Measurements from ENCODE around the gene EIF4A3. TPM values are rescaled to one million over a fixed set of nuclear protein-coding genes. Genes with fewer than 3 reads are reported as not detected.

Gene EIF4A3
- total RNA-seq, 1 experiment from 2014 or later = 155 TPM

- H3K9me3 ChIP-seq (ENCODE audit: low read depth, low read length, poor library complexity, severe bottlenecking) = no peaks in the 10 kb centered on the region
- no peaks in the 10 kb centered on the region for H3K36me3 ChIP-seq (ENCODE audit: insufficient read depth, low read length, poor library complexity, severe bottlenecking)
- no peaks in the 10 kb centered on the region for H3K4me1 ChIP-seq (ENCODE audit: insufficient read depth, low read length, poor library complexity, severe bottlenecking)
- ChIA-PET POLR2A (ENCODE audit: low non-redundant PET) (no interaction called here), CTCF (no interaction called here)
- H3K4me3 ChIP-seq (ENCODE audit: low read depth, low read length, poor library complexity, severe bottlenecking) = no peak overlapping the region
- H3K27me3 ChIP-seq (replicated peaks; ENCODE audit: insufficient read depth, low read depth, low read length, poor library complexity) = no peaks in the 10 kb centered on the region
- DNase-seq (ENCODE audit: low spot score) = no peak
- intact Hi-C loops (cut with micrococcal nuclease; ENCODE audit: unreplicated experiment) = no loop called here
- TF ChIP-seq CTCF (conservative IDR thresholded peaks at IDR 0.05; ENCODE audit: low read depth, low read length) = no peak
- TF ChIP-seq EZH2 (IDR thresholded peaks at IDR 0.05; ENCODE audit: borderline replicate concordance, low read depth, low read length, poor library complexity, severe bottlenecking) = no peak
- no TSS peak for BruUV-seq (replicated peaks)
- H3K27ac ChIP-seq (ENCODE audit: low read depth, low read length, poor library complexity, severe bottlenecking) = no peak overlapping the region
These were observed 24.8 kb downstream of the EIF4A3 start for GRCh38 chr17:80122026-80122575.

GRCh38 chr17:80119839-80120238, 27.1 kb downstream of the EIF4A3 start:
- intact Hi-C loops (cut with micrococcal nuclease; ENCODE audit: unreplicated experiment) = no loop called here
- no peak overlapping the region for H3K4me3 ChIP-seq (ENCODE audit: low read depth, low read length, poor library complexity, severe bottlenecking)
- no peak overlapping the region for H3K27ac ChIP-seq (ENCODE audit: low read depth, low read length, poor library complexity, severe bottlenecking)
- no peaks in the 10 kb centered on the region for H3K4me1 ChIP-seq (ENCODE audit: insufficient read depth, low read length, poor library complexity, severe bottlenecking)
- DNase-seq (ENCODE audit: low spot score) = no peak
- H3K9me3 ChIP-seq (ENCODE audit: low read depth, low read length, poor library complexity, severe bottlenecking) = no peaks in the 10 kb centered on the region
- CTCF ChIA-PET = interaction anchor here (1.4 kb wide), 1 partner anchor 18 kb away, joined by 4 read pairs; the partner anchor contains the start of gene GAA
- BruUV-seq (replicated peaks) = no TSS peak
- H3K36me3 ChIP-seq (ENCODE audit: insufficient read depth, low read length, poor library complexity, severe bottlenecking) = no peaks in the 10 kb centered on the region
- TF ChIP-seq EZH2 (IDR thresholded peaks at IDR 0.05; ENCODE audit: borderline replicate concordance, low read depth, low read length, poor library complexity, severe bottlenecking) = no peak
- TF ChIP-seq CTCF (conservative IDR thresholded peaks at IDR 0.05; ENCODE audit: low read depth, low read length) = no peak
- no peaks in the 10 kb centered on the region for H3K27me3 ChIP-seq (replicated peaks; ENCODE audit: insufficient read depth, low read depth, low read length, poor library complexity)
- POLR2A ChIA-PET (ENCODE audit: low non-redundant PET) = no interaction called here

GRCh38 chr17:80119271-80119791, 27.6 kb downstream of the EIF4A3 start:
- no peak overlapping the region for H3K27ac ChIP-seq (ENCODE audit: low read depth, low read length, poor library complexity, severe bottlenecking)
- CTCF ChIA-PET = interaction anchor here (1.4 kb wide), 1 partner anchor 18 kb away, joined by 4 read pairs; the partner anchor contains the start of gene GAA
- POLR2A ChIA-PET (ENCODE audit: low non-redundant PET) = interaction anchor here (0.6 kb wide), 1 partner anchor 377 kb away, joined by 4 read pairs; no protein-coding TSS in a partner anchor

More at GRCh38 chr17:80119271-80119791, 27.6 kb downstream of the EIF4A3 start:
- Histone ChIP-seq H3K9me3 (ENCODE audit: low read depth, low read length, poor library complexity, severe bottlenecking) (no peaks in the 10 kb centered on the region), H3K4me1 (ENCODE audit: insufficient read depth, low read length, poor library complexity, severe bottlenecking) (no peaks in the 10 kb centered on the region), H3K27me3 (replicated peaks; ENCODE audit: insufficient read depth, low read depth, low read length, poor library complexity) (no peaks in the 10 kb centered on the region), H3K4me3 (ENCODE audit: low read depth, low read length, poor library complexity, severe bottlenecking) (no peak overlapping the region), H3K36me3 (ENCODE audit: insufficient read depth, low read length, poor library complexity, severe bottlenecking) (no peaks in the 10 kb centered on the region)
- intact Hi-C loops (cut with micrococcal nuclease; ENCODE audit: unreplicated experiment) = no loop called here
- no TSS peak for BruUV-seq (replicated peaks)
- no peak for TF ChIP-seq CTCF (conservative IDR thresholded peaks at IDR 0.05; ENCODE audit: low read depth, low read length)
- no peak for TF ChIP-seq EZH2 (IDR thresholded peaks at IDR 0.05; ENCODE audit: borderline replicate concordance, low read depth, low read length, poor library complexity, severe bottlenecking)
- no peak for DNase-seq (ENCODE audit: low spot score)
